ENCODE measurements around the gene KRTAP10-2. TPM values are rescaled to one million over a fixed set of nuclear protein-coding genes. Genes with fewer than 3 reads are reported as not detected.

Gene KRTAP10-2
- total and polyA plus RNA-seq, 9 of the 15 experiments (the other 6 are each of a cell fraction or from before 2014, with no cell fraction given): not detected

- H3K4me2 ChIP-seq (ENCODE audit: insufficient read depth, low read length): no peak overlapping the region
- no peak overlapping the region for H3K27ac ChIP-seq (ENCODE audit: extremely low read depth, low read depth, low read length)
- H3K9ac ChIP-seq (ENCODE audit: insufficient read depth in 1 of 2, low read depth in 2 of 2, low read length in 2 of 2): no peak overlapping the region
- H3K79me2 ChIP-seq (ENCODE audit: control insufficient read depth, insufficient read depth, low read length): no peaks in the 10 kb centered on the region
- no peaks in the 10 kb centered on the region for H3K36me3 ChIP-seq (ENCODE audit: control insufficient read depth, insufficient read depth, low read length)
- CTCF ChIA-PET (ENCODE audit: low intra/inter-chr PET ratio): no interaction called here
- no peak for ATAC-seq
- intact Hi-C loops (cut with micrococcal nuclease) (no loop called here), in situ Hi-C loops (cut with MboI) (no loop called here)
- 17% methylated on average over 8 of the region's 8 CpGs for WGBS (ENCODE audit: insufficient coverage, low coverage, missing lambda C conversion rate)
- H3K4me1 ChIP-seq (replicated peaks in 1 of 2; ENCODE audit: control insufficient read depth in 2 of 2, insufficient read depth in 2 of 2, low read length in 2 of 2): peaks cover 6 to 16% of the 10 kb centered on the region in 2 experiments; a peak in 4 of 5 replicates
- FAIRE-seq: no peak
- no peaks in the 10 kb centered on the region for H3K9me3 ChIP-seq (replicated peaks; ENCODE audit: control insufficient read depth, insufficient read depth, low read depth, low read length)
- H3K9me1 ChIP-seq (ENCODE audit: control insufficient read depth, insufficient read depth, low read length): no peaks in the 10 kb centered on the region
- H4K20me1 ChIP-seq (replicated peaks; ENCODE audit: control insufficient read depth, insufficient read depth, low read length): no peaks in the 10 kb centered on the region
- peaks cover 9 to 48% of the 10 kb centered on the region in 2 experiments for H3K27me3 ChIP-seq (ENCODE audit: control insufficient read depth in 2 of 2, insufficient read depth in 2 of 2, low read length in 2 of 2)
- no peak overlapping the region for H2AFZ ChIP-seq (ENCODE audit: low read depth, low read length)
- POLR2A ChIA-PET: no interaction called here
- BruUV-seq (replicated peaks): no TSS peak
- no peak overlapping the region for H3K4me3 ChIP-seq
- DNase-seq (ENCODE audit: extremely low read depth in 1 of 4, low spot score in 3 of 4): no peak
- TF ChIP-seq ZNF408 (CRISPR knock-in tag; IDR thresholded peaks at IDR 0.05; ENCODE audit: low read depth): no peak
- no peak for TF ChIP-seq ZNF589 (CRISPR knock-in tag; IDR thresholded peaks at IDR 0.05; ENCODE audit: low read depth)
- TF ChIP-seq PML (IDR thresholded peaks at IDR 0.05; ENCODE audit: low read length): no peak
- TF ChIP-seq SIX5 (IDR thresholded peaks at IDR 0.05; ENCODE audit: borderline replicate concordance in 1 of 2, insufficient read depth in 1 of 2, low read depth in 1 of 2, low read length in 2 of 2): no peak
- TF ChIP-seq ZNF274 (IDR thresholded peaks at IDR 0.05; ENCODE audit: borderline replicate concordance, low read depth, low read length): no peak
- no peak for TF ChIP-seq ARID4B (CRISPR knock-in tag; IDR thresholded peaks at IDR 0.05)
- no peak for TF ChIP-seq NCOA2 (IDR thresholded peaks at IDR 0.05; ENCODE audit: partially characterized antibody in 2 of 2)
- TF ChIP-seq NELFE (IDR thresholded peaks at IDR 0.05; ENCODE audit: insufficient read depth, insufficient read length): no peak
- no peak for TF ChIP-seq ARHGAP35 (IDR thresholded peaks at IDR 0.05; ENCODE audit: partially characterized antibody)
- no peak for TF ChIP-seq RAD51 (IDR thresholded peaks at IDR 0.05; ENCODE audit: borderline replicate concordance, low read depth)
- TF ChIP-seq ZBTB7A (IDR thresholded peaks at IDR 0.05; ENCODE audit: borderline replicate concordance, control insufficient read depth, low read depth, low read length): no peak
- no peak for TF ChIP-seq OTX1 (CRISPR knock-in tag; IDR thresholded peaks at IDR 0.05)
Measured at GRCh38 chr21:44599264-44600029, 48.1 kb upstream of the KRTAP10-2 start.

Data from K562 (cell line).